OCI-LY7 (cell line): ENCODE measurements around the gene TRAF3IP1.

Source experiments
- CTCF ChIP-seq: fragments of 200-600 bp; sonication (generic); conservative IDR thresholded peaks from 2 replicates; pipeline ENCODE4 v1.5.1; 2014; ENCODE audit warnings: mild to moderate bottlenecking, antibody characterized with exemption, low read length, moderate library complexity, mixed read lengths
- EZH2phosphoT487 ChIP-seq: fragments of 200-600 bp; sonication (generic); IDR thresholded peaks from 2 replicates; pipeline ENCODE4 v1.6.1; 2018; ENCODE audit warnings: low read depth, borderline replicate concordance, mild to moderate bottlenecking, mixed run types, antibody characterized with exemption, low read length, moderate library complexity, mixed read lengths

GRCh38 chr2:238387332-238387731, 67.0 kb downstream of the TRAF3IP1 start:
- TF ChIP-seq CTCF (no peak), EZH2phosphoT487 (no peak)
